ENCODE data around the gene CHAF1A.

Gene CHAF1A

GRCh38 chr19:4402171-4403004 lies at the start of gene CHAF1A:
TSS of gene CHAF1A (plus strand) at chr19:4402640. CDS start at chr19:4402763, 123 bp downstream.
- peak; percentile 97 for DNase-seq (ENCODE audit: insufficient read length, low spot score)
- TF ChIP-seq, protein P1, sequence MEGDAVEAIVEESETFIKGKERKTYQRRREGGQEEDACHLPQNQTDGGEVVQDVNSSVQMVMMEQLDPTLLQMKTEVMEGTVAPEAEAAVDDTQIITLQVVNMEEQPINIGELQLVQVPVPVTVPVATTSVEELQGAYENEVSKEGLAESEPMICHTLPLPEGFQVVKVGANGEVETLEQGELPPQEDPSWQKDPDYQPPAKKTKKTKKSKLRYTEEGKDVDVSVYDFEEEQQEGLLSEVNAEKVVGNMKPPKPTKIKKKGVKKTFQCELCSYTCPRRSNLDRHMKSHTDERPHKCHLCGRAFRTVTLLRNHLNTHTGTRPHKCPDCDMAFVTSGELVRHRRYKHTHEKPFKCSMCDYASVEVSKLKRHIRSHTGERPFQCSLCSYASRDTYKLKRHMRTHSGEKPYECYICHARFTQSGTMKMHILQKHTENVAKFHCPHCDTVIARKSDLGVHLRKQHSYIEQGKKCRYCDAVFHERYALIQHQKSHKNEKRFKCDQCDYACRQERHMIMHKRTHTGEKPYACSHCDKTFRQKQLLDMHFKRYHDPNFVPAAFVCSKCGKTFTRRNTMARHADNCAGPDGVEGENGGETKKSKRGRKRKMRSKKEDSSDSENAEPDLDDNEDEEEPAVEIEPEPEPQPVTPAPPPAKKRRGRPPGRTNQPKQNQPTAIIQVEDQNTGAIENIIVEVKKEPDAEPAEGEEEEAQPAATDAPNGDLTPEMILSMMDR (IDR thresholded peaks at IDR 0.05; ENCODE audit: insufficient read depth, missing control alignments): no peak
- FAIRE-seq: peak; percentile 32

DNA sequence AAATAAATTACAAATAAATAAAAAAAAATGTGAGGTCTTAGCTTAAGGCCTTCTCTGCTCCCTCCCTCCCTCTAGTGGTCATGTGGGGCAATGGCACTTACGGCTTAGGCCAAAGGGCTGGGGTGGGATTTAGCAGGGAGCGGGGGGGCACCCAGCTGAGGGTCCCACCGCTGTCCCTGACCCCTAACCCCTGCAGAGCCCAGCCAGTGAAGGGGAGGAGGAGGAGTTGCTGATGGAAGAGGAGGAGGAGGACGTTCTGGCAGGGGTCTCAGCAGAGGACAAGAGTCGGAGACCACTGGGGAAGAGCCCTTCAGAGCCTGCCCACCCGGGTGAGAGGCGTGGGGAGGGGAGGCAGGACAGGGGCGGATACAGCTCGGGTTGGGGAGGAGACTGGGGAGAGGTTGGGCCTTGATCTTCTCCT lies 49.7 kb upstream of the CHAF1A start:
- DNase-seq (ENCODE audit: insufficient read length, low spot score) (peak; percentile 87), FAIRE-seq (no peak)
- TF ChIP-seq, protein P1 (IDR thresholded peaks at IDR 0.05; ENCODE audit: insufficient read depth, missing control alignments): peak; percentile 62

- FAIRE-seq (no peak), DNase-seq (ENCODE audit: insufficient read length, low spot score) (no peak)
- TF ChIP-seq, protein P1 (IDR thresholded peaks at IDR 0.05; ENCODE audit: insufficient read depth, missing control alignments): no peak
These were observed 48.2 kb upstream of the CHAF1A start for GRCh38 chr19:4354282-4354681.

DNA sequence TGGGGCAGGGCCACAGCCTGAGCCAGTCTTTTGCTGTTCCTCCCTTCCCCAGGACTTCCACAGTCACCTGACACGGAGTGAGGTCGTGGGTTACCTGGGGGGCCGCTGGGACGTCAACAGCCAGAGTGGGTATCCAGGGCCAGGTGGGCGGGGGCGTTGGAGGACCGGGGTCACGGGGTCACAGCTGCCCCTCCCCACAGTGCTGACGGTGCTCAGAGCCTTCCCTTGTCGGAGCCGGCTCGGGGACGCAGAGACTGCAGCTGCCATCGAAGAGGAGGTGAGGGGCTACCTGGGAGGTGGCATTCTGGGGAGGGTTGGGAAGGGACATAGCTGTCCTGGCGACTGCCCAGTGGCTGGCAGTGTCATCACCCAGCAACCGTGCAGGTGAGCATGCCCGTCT lies 47.5 kb upstream of the CHAF1A start:
- DNase-seq (ENCODE audit: insufficient read length, low spot score) (no peak), FAIRE-seq (no peak)
- TF ChIP-seq, protein P1 (IDR thresholded peaks at IDR 0.05; ENCODE audit: insufficient read depth, missing control alignments): no peak

- DNase-seq (ENCODE audit: insufficient read length, low spot score) (no peak), FAIRE-seq (no peak)
- TF ChIP-seq, protein P1 (IDR thresholded peaks at IDR 0.05; ENCODE audit: insufficient read depth, missing control alignments): no peak
These were observed 45.2 kb upstream of the CHAF1A start for GRCh38 chr19:4357095-4357797.

DNA sequence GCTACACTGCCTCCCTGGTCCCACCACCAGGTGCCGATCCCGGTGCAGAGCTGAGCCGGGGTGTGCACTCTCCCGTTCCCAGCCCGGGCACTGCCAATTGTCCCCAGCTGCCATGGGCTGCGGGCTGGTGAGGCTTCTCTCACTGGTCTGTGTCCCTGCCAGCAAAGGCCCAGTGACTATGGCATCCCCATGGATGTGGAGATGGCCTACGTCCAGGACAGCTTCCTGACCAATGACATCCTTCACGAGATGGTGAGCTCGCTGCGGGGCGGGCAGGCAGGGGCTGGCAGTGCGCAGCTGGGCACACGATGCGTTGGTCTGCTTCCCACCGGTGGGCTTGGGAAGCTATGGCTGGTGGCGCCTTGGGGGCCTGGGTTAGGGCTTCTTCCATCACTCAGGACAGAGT lies 44.5 kb upstream of the CHAF1A start:
- DNase-seq (ENCODE audit: insufficient read length, low spot score) (no peak), FAIRE-seq (no peak)
- TF ChIP-seq, protein P1 (IDR thresholded peaks at IDR 0.05; ENCODE audit: insufficient read depth, missing control alignments): no peak
